ENCODE measurements around the gene CRY1. TPM values are rescaled to one million over a fixed set of nuclear protein-coding genes. Genes with fewer than 3 reads are reported as not detected.
"Not testable (repeated sequence)": the region's sequence is repeated elsewhere in the genome, so short reads cannot be mapped to it uniquely, and the experiment has no call there.

CRY1 gene
- total RNA-seq, 1 experiment from 2014 or later: 23.1 TPM

DNA sequence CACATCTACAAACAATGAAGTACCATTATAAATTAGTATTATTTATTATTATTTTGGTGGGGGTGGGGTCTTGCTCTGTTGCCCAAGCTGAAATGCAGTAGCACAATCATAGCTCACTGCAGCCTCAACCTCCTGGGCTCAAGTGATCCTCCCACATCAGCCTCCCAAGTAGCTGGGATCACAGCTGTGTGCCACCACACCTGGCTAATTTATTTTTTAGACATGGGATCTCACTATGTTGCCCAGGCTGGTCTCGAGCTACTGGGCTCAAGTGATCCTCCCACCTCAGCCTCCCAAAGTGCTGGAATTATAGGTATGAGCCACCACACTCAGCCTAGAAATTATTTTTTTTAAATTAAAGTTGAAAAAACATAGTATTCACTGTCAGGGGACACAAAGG, 15.0 kb upstream of the CRY1 start:
- H3K4me1 Mint-ChIP-seq: peaks cover 16% of the 10 kb centered on the region
- DNase-seq (ENCODE audit: low spot score); H3K27me3 Mint-ChIP-seq (ENCODE audit: low read depth); H3K27ac Mint-ChIP-seq; ATAC-seq; H3K4me3 Mint-ChIP-seq; POLR2A ChIA-PET; H3K36me3 Mint-ChIP-seq; CTCF ChIA-PET; H3K9me3 Mint-ChIP-seq: not testable (repeated sequence)
- peak; percentile 66 for TF ChIP-seq ZNF121 (CRISPR knock-in tag; IDR thresholded peaks at IDR 0.05)

DNA sequence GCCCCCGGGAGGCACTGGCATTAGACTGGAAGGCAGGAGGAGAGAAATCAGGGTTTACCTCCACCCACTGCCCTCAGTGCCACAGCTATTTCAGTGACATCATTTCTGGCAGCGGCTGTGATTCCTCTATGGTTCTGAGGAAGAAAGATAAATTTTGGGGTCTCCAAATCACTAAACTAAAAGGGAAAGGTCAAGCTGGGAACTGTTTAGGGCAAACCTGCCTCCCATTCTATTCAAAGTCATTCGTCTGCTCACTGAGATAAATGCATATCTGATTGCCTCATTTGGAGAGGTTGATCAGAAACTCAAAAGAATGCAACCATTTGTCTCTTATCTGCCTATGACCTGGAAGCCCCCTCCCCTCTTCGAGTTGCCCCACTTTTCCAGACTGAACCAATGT, 14.0 kb upstream of the CRY1 start:
- TF ChIP-seq ZBTB21 (CRISPR knock-in tag; IDR thresholded peaks at IDR 0.05; ENCODE audit: borderline replicate concordance): no peak
- TF ChIP-seq, protein P1, sequence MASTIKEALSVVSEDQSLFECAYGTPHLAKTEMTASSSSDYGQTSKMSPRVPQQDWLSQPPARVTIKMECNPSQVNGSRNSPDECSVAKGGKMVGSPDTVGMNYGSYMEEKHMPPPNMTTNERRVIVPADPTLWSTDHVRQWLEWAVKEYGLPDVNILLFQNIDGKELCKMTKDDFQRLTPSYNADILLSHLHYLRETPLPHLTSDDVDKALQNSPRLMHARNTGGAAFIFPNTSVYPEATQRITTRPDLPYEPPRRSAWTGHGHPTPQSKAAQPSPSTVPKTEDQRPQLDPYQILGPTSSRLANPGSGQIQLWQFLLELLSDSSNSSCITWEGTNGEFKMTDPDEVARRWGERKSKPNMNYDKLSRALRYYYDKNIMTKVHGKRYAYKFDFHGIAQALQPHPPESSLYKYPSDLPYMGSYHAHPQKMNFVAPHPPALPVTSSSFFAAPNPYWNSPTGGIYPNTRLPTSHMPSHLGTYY (CRISPR knock-in tag; IDR thresholded peaks at IDR 0.05): no peak
- no peak for TF ChIP-seq NFATC4 (CRISPR knock-in tag; IDR thresholded peaks at IDR 0.05)
- no peaks in the 10 kb centered on the region for H3K9me3 Mint-ChIP-seq
- no peak overlapping the region for H3K27ac Mint-ChIP-seq
- ATAC-seq (no peak), DNase-seq (ENCODE audit: low spot score) (no peak)
- H3K4me1 Mint-ChIP-seq: peaks cover 16% of the 10 kb centered on the region
- ChIA-PET CTCF (interaction anchor here (1.1 kb wide), 1 partner anchor 24 kb away, joined by 4 read pairs; no protein-coding TSS in a partner anchor), POLR2A (no interaction called here)
- H3K4me3 Mint-ChIP-seq: no peak overlapping the region
- H3K36me3 Mint-ChIP-seq: no peaks in the 10 kb centered on the region
- H3K27me3 Mint-ChIP-seq (ENCODE audit: low read depth): peaks cover 3% of the 10 kb centered on the region

DNA sequence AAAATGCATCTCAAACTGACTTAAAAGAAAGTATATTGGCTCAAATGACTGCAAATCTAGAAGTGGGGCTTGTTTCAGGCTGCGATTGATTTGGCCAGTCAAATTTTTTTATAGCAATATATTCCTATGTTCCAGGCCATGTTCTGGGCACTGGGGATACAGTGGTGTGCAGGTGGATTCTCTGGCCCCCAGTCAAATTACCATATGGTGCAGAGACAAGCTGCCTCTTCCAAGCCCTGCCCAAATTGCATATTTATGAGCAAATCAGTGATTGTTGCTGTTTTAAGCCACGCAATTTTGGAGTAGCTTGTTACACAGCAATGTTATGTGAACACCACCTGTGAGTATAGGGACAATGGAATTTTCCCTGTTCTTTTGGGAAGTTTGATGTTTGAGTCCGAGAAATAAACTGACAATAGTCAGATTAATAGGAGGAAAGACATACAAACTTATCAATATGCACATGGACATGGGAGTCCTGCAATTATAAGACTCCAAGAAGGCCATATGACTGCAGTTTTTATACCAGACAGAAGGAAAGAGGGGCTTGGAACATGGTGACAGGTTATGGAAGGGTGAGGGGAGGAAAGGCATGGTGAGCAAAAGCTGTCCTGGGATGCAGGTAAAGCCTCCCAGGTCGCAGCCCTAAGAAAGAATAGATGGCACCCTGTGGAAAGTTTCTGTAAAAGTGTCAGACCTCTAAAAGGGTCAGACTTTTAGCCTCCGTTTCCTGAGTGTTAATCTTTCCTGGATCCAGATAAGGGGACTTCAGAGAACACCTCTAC, 13.1 kb upstream of the CRY1 start:
- DNase-seq (ENCODE audit: low spot score) (no peak), ATAC-seq (no peak)
- Mint-ChIP-seq H3K4me3 (no peak overlapping the region), H3K4me1 (peaks cover 14% of the 10 kb centered on the region), H3K27me3 (ENCODE audit: low read depth) (peaks cover 3% of the 10 kb centered on the region), H3K9me3 (no peaks in the 10 kb centered on the region), H3K36me3 (no peaks in the 10 kb centered on the region), H3K27ac (no peak overlapping the region)
- POLR2A ChIA-PET: no interaction called here
- CTCF ChIA-PET: interaction anchor here (1.1 kb wide), 1 partner anchor 25 kb away, joined by 4 read pairs; no protein-coding TSS in a partner anchor
- no peak for TF ChIP-seq CBFB (CRISPR knock-in tag; IDR thresholded peaks at IDR 0.05; ENCODE audit: low read depth)
- TF ChIP-seq SOX15 (CRISPR knock-in tag; IDR thresholded peaks at IDR 0.05): no peak
- no peak for TF ChIP-seq TEAD4 (CRISPR knock-in tag; IDR thresholded peaks at IDR 0.05)
- no peak for TF ChIP-seq MYBL2 (CRISPR knock-in tag; IDR thresholded peaks at IDR 0.05)
- TF ChIP-seq, protein P2, sequence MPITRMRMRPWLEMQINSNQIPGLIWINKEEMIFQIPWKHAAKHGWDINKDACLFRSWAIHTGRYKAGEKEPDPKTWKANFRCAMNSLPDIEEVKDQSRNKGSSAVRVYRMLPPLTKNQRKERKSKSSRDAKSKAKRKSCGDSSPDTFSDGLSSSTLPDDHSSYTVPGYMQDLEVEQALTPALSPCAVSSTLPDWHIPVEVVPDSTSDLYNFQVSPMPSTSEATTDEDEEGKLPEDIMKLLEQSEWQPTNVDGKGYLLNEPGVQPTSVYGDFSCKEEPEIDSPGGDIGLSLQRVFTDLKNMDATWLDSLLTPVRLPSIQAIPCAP (CRISPR knock-in tag; IDR thresholded peaks at IDR 0.05): no peak
- TF ChIP-seq NR1H2 (CRISPR knock-in tag; IDR thresholded peaks at IDR 0.05): no peak
- no peak for TF ChIP-seq EMX1 (CRISPR knock-in tag; IDR thresholded peaks at IDR 0.05)
- TF ChIP-seq, protein P3, sequence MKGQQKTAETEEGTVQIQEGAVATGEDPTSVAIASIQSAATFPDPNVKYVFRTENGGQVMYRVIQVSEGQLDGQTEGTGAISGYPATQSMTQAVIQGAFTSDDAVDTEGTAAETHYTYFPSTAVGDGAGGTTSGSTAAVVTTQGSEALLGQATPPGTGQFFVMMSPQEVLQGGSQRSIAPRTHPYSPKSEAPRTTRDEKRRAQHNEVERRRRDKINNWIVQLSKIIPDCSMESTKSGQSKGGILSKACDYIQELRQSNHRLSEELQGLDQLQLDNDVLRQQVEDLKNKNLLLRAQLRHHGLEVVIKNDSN (CRISPR knock-in tag; IDR thresholded peaks at IDR 0.05): no peak
- TF ChIP-seq, protein P4, sequence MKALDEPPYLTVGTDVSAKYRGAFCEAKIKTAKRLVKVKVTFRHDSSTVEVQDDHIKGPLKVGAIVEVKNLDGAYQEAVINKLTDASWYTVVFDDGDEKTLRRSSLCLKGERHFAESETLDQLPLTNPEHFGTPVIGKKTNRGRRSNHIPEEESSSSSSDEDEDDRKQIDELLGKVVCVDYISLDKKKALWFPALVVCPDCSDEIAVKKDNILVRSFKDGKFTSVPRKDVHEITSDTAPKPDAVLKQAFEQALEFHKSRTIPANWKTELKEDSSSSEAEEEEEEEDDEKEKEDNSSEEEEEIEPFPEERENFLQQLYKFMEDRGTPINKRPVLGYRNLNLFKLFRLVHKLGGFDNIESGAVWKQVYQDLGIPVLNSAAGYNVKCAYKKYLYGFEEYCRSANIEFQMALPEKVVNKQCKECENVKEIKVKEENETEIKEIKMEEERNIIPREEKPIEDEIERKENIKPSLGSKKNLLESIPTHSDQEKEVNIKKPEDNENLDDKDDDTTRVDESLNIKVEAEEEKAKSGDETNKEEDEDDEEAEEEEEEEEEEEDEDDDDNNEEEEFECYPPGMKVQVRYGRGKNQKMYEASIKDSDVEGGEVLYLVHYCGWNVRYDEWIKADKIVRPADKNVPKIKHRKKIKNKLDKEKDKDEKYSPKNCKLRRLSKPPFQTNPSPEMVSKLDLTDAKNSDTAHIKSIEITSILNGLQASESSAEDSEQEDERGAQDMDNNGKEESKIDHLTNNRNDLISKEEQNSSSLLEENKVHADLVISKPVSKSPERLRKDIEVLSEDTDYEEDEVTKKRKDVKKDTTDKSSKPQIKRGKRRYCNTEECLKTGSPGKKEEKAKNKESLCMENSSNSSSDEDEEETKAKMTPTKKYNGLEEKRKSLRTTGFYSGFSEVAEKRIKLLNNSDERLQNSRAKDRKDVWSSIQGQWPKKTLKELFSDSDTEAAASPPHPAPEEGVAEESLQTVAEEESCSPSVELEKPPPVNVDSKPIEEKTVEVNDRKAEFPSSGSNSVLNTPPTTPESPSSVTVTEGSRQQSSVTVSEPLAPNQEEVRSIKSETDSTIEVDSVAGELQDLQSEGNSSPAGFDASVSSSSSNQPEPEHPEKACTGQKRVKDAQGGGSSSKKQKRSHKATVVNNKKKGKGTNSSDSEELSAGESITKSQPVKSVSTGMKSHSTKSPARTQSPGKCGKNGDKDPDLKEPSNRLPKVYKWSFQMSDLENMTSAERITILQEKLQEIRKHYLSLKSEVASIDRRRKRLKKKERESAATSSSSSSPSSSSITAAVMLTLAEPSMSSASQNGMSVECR (CRISPR knock-in tag; IDR thresholded peaks at IDR 0.05; ENCODE audit: borderline replicate concordance): no peak
- TF ChIP-seq SMAD3 (CRISPR knock-in tag; IDR thresholded peaks at IDR 0.05; ENCODE audit: borderline replicate concordance): no peak
- TF ChIP-seq, protein P5, sequence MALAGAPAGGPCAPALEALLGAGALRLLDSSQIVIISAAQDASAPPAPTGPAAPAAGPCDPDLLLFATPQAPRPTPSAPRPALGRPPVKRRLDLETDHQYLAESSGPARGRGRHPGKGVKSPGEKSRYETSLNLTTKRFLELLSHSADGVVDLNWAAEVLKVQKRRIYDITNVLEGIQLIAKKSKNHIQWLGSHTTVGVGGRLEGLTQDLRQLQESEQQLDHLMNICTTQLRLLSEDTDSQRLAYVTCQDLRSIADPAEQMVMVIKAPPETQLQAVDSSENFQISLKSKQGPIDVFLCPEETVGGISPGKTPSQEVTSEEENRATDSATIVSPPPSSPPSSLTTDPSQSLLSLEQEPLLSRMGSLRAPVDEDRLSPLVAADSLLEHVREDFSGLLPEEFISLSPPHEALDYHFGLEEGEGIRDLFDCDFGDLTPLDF (CRISPR knock-in tag; IDR thresholded peaks at IDR 0.05): no peak

Data from WTC11 (cell line).